Osteocyte (in vitro differentiated cells): ENCODE data around the gene PADI1. TPM values are rescaled to one million over a fixed set of nuclear protein-coding genes. Genes with fewer than 3 reads are reported as not detected.

Experiments
- DNase-seq: peaks from one replicate; pipeline ENCODE4 v3.0.0; 2021; ENCODE audit warnings: mixed read lengths; ENCODE audit not compliant: unreplicated experiment; ENCODE audit errors: extremely low spot score
- H3K27ac Mint-ChIP-seq: one replicate; pipeline ENCODE4 v1.8.0; 2021; ENCODE audit warnings: mild to moderate bottlenecking, mixed read lengths; ENCODE audit not compliant: unreplicated experiment
- H3K27me3 Mint-ChIP-seq: one replicate; pipeline ENCODE4 v1.8.0; 2021; ENCODE audit warnings: mixed read lengths; ENCODE audit not compliant: unreplicated experiment
- H3K36me3 Mint-ChIP-seq: one replicate; pipeline ENCODE4 v1.8.0; 2021; ENCODE audit warnings: mixed read lengths; ENCODE audit not compliant: unreplicated experiment
- H3K4me1 Mint-ChIP-seq: one replicate; pipeline ENCODE4 v1.8.0; 2021; ENCODE audit warnings: mixed read lengths; ENCODE audit not compliant: unreplicated experiment
- H3K4me3 Mint-ChIP-seq: one replicate; pipeline ENCODE4 v1.8.0; 2021; ENCODE audit warnings: mild to moderate bottlenecking, moderate library complexity, mixed read lengths; ENCODE audit not compliant: unreplicated experiment
- H3K9me3 Mint-ChIP-seq: one replicate; pipeline ENCODE4 v1.8.0; 2021; ENCODE audit warnings: mixed read lengths; ENCODE audit not compliant: unreplicated experiment
- total RNA-seq: library from RNA; stranded (reverse); gene quantifications from 2 replicates; pipeline ENCODE4 v1.2.1, GENCODE V29; 2021
- TF ChIP-seq, protein P1 (sequence below): fragments of 200-600 bp; sonication (generic); IDR thresholded peaks from 2 replicates; pipeline ENCODE4 v1.5.0; 2021; ENCODE audit warnings: antibody characterized with exemption, mild to moderate bottlenecking, moderate library complexity

Gene PADI1
- total RNA-seq, 1 donor from 2014 or later: 1.7 TPM

DNA sequence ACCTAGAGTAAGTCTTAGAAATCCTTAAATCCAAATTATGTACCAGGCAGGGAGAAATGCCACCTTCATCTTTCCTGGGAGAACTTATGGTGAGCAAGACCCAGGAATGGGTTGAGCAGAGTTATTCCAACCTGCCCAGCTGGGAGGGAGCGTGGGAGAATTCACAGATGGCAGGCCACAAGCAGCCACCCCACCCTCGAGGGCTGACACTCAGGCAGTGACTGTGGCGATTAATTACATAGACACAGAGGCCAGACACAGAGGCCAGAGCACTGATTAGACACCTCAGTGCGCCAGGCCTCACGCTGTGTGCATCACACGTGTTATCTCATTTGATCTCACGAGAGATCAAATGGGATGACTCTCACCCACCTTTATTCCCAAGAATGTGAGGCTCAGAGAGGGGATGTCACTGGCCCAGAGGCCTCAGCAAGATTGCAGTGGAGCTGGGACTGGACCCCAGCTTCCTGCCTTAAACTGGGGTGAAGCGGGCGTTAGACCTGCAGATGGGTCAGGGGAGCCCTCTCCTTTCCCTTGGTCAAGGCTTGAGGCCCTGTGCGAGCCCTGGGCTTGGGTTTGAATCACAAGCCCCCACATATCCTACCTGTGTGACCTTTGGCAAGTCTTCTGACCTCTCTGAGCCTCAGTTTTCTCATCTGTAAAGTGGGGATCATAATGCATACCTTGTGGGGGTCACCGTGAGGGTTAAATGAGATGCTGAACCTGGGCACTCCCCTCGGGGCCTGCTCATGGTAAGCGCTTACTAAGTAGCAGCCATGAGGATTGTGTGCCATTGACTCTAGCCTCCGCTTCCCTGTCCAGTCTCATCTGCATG, 74.3 kb downstream of the PADI1 start:
- Mint-ChIP-seq H3K4me3 (no peak overlapping the region), H3K36me3 (no peaks in the 10 kb centered on the region), H3K27ac (peak overlapping the region; percentile 47), H3K4me1 (peaks cover 21% of the 10 kb centered on the region), H3K27me3 (no peaks in the 10 kb centered on the region), H3K9me3 (no peaks in the 10 kb centered on the region)
- no peak for DNase-seq
- TF ChIP-seq, protein P1, sequence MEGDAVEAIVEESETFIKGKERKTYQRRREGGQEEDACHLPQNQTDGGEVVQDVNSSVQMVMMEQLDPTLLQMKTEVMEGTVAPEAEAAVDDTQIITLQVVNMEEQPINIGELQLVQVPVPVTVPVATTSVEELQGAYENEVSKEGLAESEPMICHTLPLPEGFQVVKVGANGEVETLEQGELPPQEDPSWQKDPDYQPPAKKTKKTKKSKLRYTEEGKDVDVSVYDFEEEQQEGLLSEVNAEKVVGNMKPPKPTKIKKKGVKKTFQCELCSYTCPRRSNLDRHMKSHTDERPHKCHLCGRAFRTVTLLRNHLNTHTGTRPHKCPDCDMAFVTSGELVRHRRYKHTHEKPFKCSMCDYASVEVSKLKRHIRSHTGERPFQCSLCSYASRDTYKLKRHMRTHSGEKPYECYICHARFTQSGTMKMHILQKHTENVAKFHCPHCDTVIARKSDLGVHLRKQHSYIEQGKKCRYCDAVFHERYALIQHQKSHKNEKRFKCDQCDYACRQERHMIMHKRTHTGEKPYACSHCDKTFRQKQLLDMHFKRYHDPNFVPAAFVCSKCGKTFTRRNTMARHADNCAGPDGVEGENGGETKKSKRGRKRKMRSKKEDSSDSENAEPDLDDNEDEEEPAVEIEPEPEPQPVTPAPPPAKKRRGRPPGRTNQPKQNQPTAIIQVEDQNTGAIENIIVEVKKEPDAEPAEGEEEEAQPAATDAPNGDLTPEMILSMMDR: no peak

DNA sequence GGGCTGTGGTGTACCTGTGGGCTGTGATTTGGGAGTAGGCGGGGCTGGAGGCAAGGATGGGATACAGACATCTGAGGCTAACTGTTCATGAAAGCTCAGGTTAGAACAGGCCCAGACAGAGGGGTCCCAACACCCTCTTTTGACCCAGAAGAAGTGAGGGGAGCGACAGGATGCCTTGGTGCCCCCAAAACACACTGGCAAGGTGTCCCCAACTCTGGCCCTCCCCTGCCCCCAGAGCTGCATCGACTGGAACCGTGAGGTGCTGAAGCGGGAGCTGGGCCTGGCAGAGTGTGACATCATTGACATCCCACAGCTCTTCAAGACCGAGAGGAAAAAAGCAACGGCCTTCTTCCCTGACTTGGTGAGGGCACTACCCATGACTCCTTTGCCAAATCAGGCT, 75.5 kb downstream of the PADI1 start:
- Mint-ChIP-seq H3K4me1 (peaks cover 23% of the 10 kb centered on the region), H3K36me3 (no peaks in the 10 kb centered on the region), H3K4me3 (no peak overlapping the region), H3K9me3 (no peaks in the 10 kb centered on the region), H3K27me3 (no peaks in the 10 kb centered on the region), H3K27ac (no peak overlapping the region)
- no peak for DNase-seq
- TF ChIP-seq, protein P1: no peak

DNA sequence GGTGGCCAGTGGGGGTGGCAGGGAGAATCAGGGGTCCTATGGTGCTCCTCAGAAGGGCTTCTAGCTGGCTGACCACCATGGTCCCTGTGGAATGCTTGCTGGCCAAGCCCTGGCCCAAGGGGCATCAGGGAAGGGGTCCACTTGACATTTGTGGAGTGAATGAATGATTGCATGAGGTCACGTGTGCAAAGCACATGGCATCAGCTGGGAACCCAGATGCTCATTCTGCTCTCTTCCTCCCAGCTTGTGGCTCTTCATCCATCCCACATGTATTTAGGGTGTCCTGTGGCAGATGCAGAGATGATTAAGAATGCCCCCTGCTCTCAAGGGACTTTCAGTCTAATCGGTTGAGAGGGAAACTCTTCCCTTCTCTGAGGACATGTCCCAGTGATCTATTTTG, 76.0 kb downstream of the PADI1 start:
- no peak for DNase-seq
- Mint-ChIP-seq H3K36me3 (no peaks in the 10 kb centered on the region), H3K9me3 (no peaks in the 10 kb centered on the region), H3K4me1 (peaks cover 23% of the 10 kb centered on the region), H3K27ac (no peak overlapping the region), H3K4me3 (no peak overlapping the region), H3K27me3 (no peaks in the 10 kb centered on the region)
- TF ChIP-seq, protein P1: no peak

GRCh38 chr1:17281775-17282181, 76.8 kb downstream of the PADI1 start:
- Mint-ChIP-seq H3K36me3 (no peaks in the 10 kb centered on the region), H3K9me3 (no peaks in the 10 kb centered on the region), H3K4me3 (no peak overlapping the region), H3K4me1 (peaks cover 21% of the 10 kb centered on the region), H3K27me3 (no peaks in the 10 kb centered on the region), H3K27ac (no peak overlapping the region)
- DNase-seq: no peak
- TF ChIP-seq, protein P1: no peak

DNA sequence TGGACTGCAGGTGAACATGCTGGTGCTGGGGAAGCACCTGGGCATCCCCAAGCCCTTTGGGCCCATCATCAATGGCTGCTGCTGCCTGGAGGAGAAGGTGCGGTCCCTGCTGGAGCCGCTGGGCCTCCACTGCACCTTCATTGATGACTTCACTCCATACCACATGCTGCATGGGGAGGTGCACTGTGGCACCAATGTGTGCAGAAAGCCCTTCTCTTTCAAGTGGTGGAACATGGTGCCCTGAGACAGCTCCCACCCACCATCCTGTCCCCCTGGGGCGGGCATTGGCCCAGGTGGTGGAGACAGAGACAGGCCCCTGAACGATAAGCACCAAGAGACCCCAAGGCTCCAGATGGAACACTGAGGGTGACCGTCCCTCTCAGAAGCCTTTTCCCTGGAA, 77.9 kb downstream of the PADI1 start:
- Mint-ChIP-seq H3K9me3 (no peaks in the 10 kb centered on the region), H3K27me3 (no peaks in the 10 kb centered on the region), H3K4me3 (no peak overlapping the region), H3K4me1 (peaks cover 32% of the 10 kb centered on the region), H3K27ac (no peak overlapping the region), H3K36me3 (no peaks in the 10 kb centered on the region)
- no peak for DNase-seq
- TF ChIP-seq, protein P1: no peak
